NCI-H526 treated with DMSO at 0.1 percent for 48 hours (cell line): ENCODE results near the gene ZNF792.
"Not testable (repeated sequence)": the region's sequence is repeated elsewhere in the genome, so short reads cannot be mapped to it uniquely, and the experiment has no call there.

Experiments used
- DNase-seq: peaks from one replicate; lab custom pipeline; 2025; lab: John Stamatoyannopoulos, UW

ZNF792 gene

DNA sequence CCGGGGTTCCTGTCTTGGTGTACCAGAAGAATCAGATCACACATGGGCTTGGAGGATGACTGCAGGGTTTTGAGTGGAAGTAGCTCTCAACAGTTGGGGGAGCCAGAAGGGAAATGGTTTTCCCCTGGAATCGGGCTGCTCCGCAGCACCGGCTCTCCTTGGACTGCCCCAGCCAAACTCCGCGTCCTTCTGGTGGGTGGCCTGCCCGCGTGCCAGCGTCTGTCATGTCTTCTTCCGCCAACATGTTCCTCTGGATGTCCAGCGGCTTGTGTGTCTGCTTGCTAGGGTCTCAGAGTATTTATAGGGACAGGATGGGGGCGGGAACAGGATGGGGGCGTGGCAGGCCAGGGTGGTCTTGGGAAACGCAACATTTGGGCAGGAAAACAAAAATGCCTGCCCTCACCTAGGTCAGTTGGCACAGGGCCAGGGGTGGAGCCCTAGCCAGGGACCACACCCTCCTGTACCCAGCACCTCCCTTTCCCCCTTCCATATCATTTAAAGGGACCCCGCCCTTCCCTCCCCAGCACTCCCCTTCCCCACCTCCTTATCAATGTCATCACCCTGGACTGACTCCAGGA, 38.7 kb downstream of the ZNF792 start:
- DNase-seq, result no peak

DNA sequence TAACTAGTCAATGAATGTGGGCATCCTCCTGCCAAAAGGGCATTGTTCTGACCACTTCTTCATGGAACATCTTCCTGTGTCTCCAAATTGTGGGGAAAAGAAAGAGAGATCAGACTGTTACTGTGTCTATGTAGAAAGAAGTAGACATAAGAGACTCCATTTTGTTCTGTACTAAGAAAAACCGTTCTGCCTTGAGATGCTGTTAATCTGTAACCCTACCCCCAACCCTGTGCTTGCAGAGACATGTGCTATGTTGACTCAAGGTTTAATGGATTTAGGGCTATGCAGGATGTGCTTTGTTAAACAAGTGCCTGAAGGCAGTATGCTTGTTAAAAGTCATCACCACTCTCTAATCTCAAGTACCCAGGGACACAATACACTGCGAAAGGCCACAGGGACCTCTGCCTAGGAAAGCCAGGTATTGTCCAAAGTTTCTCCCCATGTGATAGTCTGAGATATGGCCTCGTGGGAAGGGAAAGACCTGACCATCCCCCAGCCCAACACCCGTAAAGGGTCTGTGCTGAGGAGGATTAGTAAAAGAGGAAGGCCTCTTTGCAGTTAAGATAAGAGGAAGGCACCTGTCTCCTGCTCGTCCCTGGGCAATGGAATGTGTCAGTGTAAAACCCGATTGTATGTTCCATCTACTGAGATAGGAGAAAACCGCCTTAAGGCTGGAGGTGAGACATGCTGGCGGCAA, 43.8 kb downstream of the ZNF792 start:
- DNase-seq, result not testable (repeated sequence)

DNA sequence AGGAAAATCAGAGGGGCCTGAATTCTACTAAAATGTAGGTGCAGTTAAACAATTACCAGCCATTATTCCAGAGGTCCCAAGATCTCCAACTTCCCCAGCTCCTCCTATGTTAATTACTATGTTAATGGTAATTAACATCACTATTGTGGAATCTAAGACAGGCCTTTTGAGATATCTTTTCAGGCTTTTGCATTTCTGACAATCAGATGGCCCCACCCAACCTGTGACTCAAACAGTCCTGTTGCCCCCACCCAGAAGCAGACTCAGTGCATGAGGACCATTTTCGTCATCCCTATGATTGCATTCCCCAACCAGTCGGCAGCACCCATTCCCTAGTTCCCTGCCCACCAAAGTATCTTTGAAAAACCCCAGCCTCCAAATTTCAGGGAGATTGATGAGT, 45.8 kb downstream of the ZNF792 start:
- DNase-seq, result no peak

DNA sequence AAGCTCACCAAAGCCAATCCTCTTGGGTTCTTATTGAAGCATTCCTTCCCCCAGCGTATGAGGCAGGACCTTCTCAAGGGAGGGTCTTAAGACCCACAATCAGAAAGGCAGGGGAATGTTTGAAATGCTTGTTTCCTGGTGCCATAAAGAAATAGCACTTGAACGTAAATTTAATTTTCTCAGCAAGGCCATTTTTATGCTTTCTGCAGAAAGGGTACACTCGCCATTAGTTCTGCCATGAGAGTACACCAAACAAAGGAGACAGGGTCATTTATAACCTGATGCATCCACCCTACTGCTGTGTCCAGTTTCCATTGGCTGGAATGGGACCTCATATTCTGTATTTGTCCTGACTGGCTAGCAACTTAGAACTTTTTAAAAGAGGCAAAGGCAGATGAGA, 46.9 kb downstream of the ZNF792 start:
- DNase-seq, result not testable (repeated sequence)

DNA sequence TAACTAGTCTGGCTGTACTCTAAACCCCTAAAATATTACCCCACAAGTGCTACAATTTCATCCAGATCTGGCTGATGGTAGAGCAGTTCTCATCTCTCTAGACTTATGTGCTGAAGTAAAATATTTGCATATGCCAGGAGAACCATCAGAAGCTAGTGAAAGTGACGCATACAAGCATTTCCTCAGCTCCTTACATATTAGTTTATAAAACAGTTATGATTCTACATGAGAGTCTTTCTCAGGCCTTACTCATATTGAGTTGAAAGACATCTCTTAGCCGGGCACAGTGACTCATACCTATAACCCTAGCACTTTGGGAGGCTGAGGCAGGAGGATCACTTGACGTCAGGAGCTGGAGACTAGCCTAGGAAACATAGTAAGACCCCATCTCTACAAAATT, 53.3 kb downstream of the ZNF792 start:
- no peak for DNase-seq
